HEK293 (cell line): ENCODE results near the gene AIFM1.

ENCODE experiments used
- CTCF ChIA-PET: fragments of 350-600 bp; formaldehyde crosslinking; extraction: SDS; loops from one replicate; lab custom pipeline; 2021; ENCODE audit warnings: antibody characterized with exemption; lab: Yijun Ruan, JAX
- POLR2A ChIA-PET: fragments of 300-600 bp; formaldehyde crosslinking; extraction: SDS; loops from one replicate; lab custom pipeline; 2020; ENCODE audit warnings: antibody characterized with exemption, inconsistent platforms; lab: Yijun Ruan, JAX
- H3K27ac ChIP-seq: fragments of 200-500 bp; sonication (Bioruptor generic); 2 replicates; pipeline ENCODE4 v1.5.1; 2014; ENCODE audit warnings: low read depth, low read length, control low read depth, inconsistent platforms; ENCODE audit errors: extremely low read depth
- H3K36me3 ChIP-seq, 2 experiments: fragments of 200-500 bp in 1 of 2; sonication (Bioruptor generic) in 1 of 2; 1 replicate in 1 of 2; 2 replicates in 1 of 2; pipeline ENCODE4 v1.5.1; 2014 to 2017; ENCODE audit warnings: inconsistent platforms in 2 of 2, low read length in 2 of 2; ENCODE audit not compliant: control insufficient read depth in 2 of 2, insufficient read depth in 1 of 2
- H3K4me1 ChIP-seq: fragments of 200-500 bp; sonication (Bioruptor generic); 2 replicates; pipeline ENCODE4 v1.5.1; 2014; ENCODE audit warnings: mild to moderate bottlenecking, low read length, inconsistent platforms; ENCODE audit not compliant: control insufficient read depth, insufficient read depth
- H3K4me3 ChIP-seq: 2 replicates; pipeline ENCODE4 v1.5.1; 2011; ENCODE audit warnings: low read depth, mild to moderate bottlenecking, control low read depth, low read length, moderate library complexity
- H3K9me3 ChIP-seq: fragments of 200-500 bp; sonication (Bioruptor generic); 2 replicates; pipeline ENCODE4 v1.5.1; 2014; ENCODE audit warnings: low read depth, low read length, inconsistent platforms; ENCODE audit not compliant: control insufficient read depth, insufficient read depth
- BCL11A ChIP-seq: fragments of 450-650 bp; formaldehyde crosslinking; IDR thresholded peaks from 2 replicates; pipeline ENCODE4 v1.5.1; 2016; ENCODE audit warnings: low read depth, missing biosample characterization, missing genetic modification characterization
- OSR2 ChIP-seq: fragments of 450-650 bp; formaldehyde crosslinking; IDR thresholded peaks from 2 replicates; pipeline ENCODE4 v1.5.1; 2016; ENCODE audit warnings: missing biosample characterization, missing genetic modification characterization
- ZNF23 ChIP-seq: fragments of 450-650 bp; formaldehyde crosslinking; IDR thresholded peaks from 2 replicates; pipeline ENCODE4 v1.5.1; 2016; ENCODE audit warnings: missing biosample characterization, missing genetic modification characterization, borderline replicate concordance
- ZNF248 ChIP-seq: fragments of 450-650 bp; formaldehyde crosslinking; IDR thresholded peaks from 2 replicates; pipeline ENCODE4 v1.5.1; 2017; ENCODE audit warnings: missing biosample characterization, missing genetic modification characterization
- ZNF354C ChIP-seq: fragments of 450-650 bp; formaldehyde crosslinking; IDR thresholded peaks from 2 replicates; pipeline ENCODE4 v1.5.1; 2016; ENCODE audit warnings: missing biosample characterization, missing genetic modification characterization, low read depth, borderline replicate concordance
- ZNF423 ChIP-seq: fragments of 450-650 bp; formaldehyde crosslinking; IDR thresholded peaks from 2 replicates; pipeline ENCODE4 v1.5.1; 2016; ENCODE audit warnings: missing biosample characterization, missing genetic modification characterization
- ZNF514 ChIP-seq: fragments of 450-650 bp; formaldehyde crosslinking; IDR thresholded peaks from 2 replicates; pipeline ENCODE4 v1.5.1; 2016; ENCODE audit warnings: missing biosample characterization, missing genetic modification characterization
- ZNF544 ChIP-seq: fragments of 450-650 bp; formaldehyde crosslinking; IDR thresholded peaks from 2 replicates; pipeline ENCODE4 v1.5.0; 2017; ENCODE audit warnings: missing biosample characterization, missing genetic modification characterization
- ZNF548 ChIP-seq: fragments of 450-650 bp; formaldehyde crosslinking; IDR thresholded peaks from 2 replicates; pipeline ENCODE4 v1.5.1; 2016; ENCODE audit warnings: missing biosample characterization, missing genetic modification characterization
- ZNF660 ChIP-seq: fragments of 450-650 bp; IDR thresholded peaks from 2 replicates; pipeline ENCODE4 v1.5.1; 2018; ENCODE audit warnings: missing biosample characterization, mild to moderate bottlenecking, missing genetic modification characterization
- ZNF768 ChIP-seq: fragments of 450-650 bp; formaldehyde crosslinking; IDR thresholded peaks from 2 replicates; pipeline ENCODE4 v1.5.1; 2018; ENCODE audit warnings: missing biosample characterization, mild to moderate bottlenecking, missing genetic modification characterization
- ZNF777 ChIP-seq: fragments of 450-650 bp; formaldehyde crosslinking; IDR thresholded peaks from 2 replicates; pipeline ENCODE4 v1.5.1; 2017; ENCODE audit warnings: missing biosample characterization, missing genetic modification characterization, borderline replicate concordance
- TF ChIP-seq, protein P1 (sequence below): fragments of 450-650 bp; formaldehyde crosslinking; IDR thresholded peaks from 2 replicates; pipeline ENCODE4 v1.5.1; 2016; ENCODE audit warnings: missing biosample characterization, missing genetic modification characterization, low read depth
- TF ChIP-seq, protein P2 (sequence below): fragments of 450-650 bp; formaldehyde crosslinking; IDR thresholded peaks from 2 replicates; pipeline ENCODE4 v1.5.1; 2016; ENCODE audit warnings: missing biosample characterization, missing genetic modification characterization
- TF ChIP-seq, protein P3 (sequence below): fragments of 450-650 bp; formaldehyde crosslinking; IDR thresholded peaks from 2 replicates; pipeline ENCODE4 v1.5.1; 2016; ENCODE audit warnings: missing biosample characterization, missing genetic modification characterization
- TF ChIP-seq, protein P4 (sequence below): fragments of 450-650 bp; formaldehyde crosslinking; IDR thresholded peaks from 2 replicates; pipeline ENCODE4 v1.5.1; 2017; ENCODE audit warnings: missing biosample characterization, missing genetic modification characterization
- TF ChIP-seq, protein P5 (sequence below): fragments of 450-650 bp; formaldehyde crosslinking; conservative IDR thresholded peaks from 2 replicates; pipeline ENCODE4 v1.5.1; 2016; ENCODE audit warnings: low read depth, missing biosample characterization, missing genetic modification characterization
- TF ChIP-seq, protein P6 (sequence below): fragments of 450-650 bp; formaldehyde crosslinking; IDR thresholded peaks from 2 replicates; pipeline ENCODE4 v1.5.1; 2016; ENCODE audit warnings: missing biosample characterization, missing genetic modification characterization
- TF ChIP-seq, protein P7 (sequence below): fragments of 450-650 bp; IDR thresholded peaks from 2 replicates; pipeline ENCODE4 v1.5.1; 2018; ENCODE audit warnings: missing biosample characterization, missing genetic modification characterization

AIFM1 gene

DNA sequence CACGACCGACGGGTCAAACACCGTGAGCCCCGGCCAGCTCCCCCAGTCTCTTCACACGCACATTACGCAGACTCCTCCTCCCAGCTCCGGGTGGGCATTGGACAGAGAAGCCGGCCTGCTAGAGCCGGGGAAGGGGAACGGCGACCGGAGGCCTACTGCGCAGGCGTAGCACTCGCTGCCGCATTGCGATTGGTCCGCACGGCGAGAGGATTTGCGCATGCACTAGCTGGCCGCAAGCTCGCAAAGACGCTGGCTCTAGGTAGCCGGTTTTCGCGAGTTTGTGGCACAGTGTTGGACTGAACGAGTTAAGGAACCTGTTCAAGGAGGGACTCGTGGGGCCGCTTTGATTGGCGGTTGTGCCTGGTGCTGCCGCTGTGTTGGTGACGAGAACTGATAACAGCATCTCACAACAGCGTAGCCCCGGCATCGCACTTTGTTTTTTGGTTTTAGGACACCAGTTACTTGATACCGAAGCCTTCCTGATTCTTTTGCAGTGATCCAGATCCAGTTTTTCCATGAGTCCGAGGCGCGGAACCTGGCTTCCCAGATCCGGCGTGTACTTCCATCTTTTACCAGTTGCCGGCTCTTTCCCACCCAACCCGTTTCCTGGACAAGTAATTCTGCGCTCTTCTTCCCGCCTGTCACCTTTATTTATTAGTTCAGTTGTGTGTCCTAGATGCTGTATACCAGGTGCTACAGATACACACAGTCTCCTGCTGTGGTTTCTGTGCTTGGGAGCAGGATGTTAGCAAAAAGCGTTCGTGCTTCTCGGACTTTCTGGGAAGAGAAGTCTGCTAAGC is at the start of gene AIFM1:
AIFM1 (minus strand) TSS at position 139 of the 800 bp plus-strand sequence. CDS start 185 bp downstream, outside the sequence.
- POLR2A ChIA-PET: interaction anchor here (0.7 to 2.2 kb wide), 13 partner anchors 8 to 205 kb away, joined by 3 to 11 read pairs (median 4); partner anchors contain the start of gene ELF4
- CTCF ChIA-PET: interaction anchor here (0.5 to 0.6 kb wide), 3 partner anchors 27 to 88 kb away, joined by 3 to 4 read pairs (median 3); no protein-coding TSS in a partner anchor
- Histone ChIP-seq H3K4me1 (peaks cover 12% of the 10 kb centered on the region), H3K36me3 (no peaks in the 10 kb centered on the region), H3K9me3 (no peaks in the 10 kb centered on the region), H3K27ac (peak within 1 kb of the TSS; percentile 83), H3K4me3 (peak within 1 kb of the TSS; percentile 64)
- no peak for TF ChIP-seq ZNF768 (tag by site-specific recombination)
- TF ChIP-seq, protein P1, sequence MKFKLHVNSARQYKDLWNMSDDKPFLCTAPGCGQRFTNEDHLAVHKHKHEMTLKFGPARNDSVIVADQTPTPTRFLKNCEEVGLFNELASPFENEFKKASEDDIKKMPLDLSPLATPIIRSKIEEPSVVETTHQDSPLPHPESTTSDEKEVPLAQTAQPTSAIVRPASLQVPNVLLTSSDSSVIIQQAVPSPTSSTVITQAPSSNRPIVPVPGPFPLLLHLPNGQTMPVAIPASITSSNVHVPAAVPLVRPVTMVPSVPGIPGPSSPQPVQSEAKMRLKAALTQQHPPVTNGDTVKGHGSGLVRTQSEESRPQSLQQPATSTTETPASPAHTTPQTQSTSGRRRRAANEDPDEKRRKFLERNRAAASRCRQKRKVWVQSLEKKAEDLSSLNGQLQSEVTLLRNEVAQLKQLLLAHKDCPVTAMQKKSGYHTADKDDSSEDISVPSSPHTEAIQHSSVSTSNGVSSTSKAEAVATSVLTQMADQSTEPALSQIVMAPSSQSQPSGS: no peak
- no peak for TF ChIP-seq ZNF544 (tag by site-specific recombination)
- TF ChIP-seq, protein P2, sequence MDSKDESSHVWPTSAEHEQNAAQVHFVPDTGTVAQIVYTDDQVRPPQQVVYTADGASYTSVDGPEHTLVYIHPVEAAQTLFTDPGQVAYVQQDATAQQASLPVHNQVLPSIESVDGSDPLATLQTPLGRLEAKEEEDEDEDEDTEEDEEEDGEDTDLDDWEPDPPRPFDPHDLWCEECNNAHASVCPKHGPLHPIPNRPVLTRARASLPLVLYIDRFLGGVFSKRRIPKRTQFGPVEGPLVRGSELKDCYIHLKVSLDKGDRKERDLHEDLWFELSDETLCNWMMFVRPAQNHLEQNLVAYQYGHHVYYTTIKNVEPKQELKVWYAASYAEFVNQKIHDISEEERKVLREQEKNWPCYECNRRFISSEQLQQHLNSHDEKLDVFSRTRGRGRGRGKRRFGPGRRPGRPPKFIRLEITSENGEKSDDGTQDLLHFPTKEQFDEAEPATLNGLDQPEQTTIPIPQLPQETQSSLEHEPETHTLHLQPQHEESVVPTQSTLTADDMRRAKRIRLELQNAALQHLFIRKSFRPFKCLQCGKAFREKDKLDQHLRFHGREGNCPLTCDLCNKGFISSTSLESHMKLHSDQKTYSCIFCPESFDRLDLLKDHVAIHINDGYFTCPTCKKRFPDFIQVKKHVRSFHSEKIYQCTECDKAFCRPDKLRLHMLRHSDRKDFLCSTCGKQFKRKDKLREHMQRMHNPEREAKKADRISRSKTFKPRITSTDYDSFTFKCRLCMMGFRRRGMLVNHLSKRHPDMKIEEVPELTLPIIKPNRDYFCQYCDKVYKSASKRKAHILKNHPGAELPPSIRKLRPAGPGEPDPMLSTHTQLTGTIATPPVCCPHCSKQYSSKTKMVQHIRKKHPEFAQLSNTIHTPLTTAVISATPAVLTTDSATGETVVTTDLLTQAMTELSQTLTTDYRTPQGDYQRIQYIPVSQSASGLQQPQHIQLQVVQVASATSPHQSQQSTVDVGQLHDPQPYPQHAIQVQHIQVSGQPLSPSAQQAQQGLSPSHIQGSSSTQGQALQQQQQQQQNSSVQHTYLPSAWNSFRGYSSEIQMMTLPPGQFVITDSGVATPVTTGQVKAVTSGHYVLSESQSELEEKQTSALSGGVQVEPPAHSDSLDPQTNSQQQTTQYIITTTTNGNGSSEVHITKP (tag by site-specific recombination): peak; percentile 56; the same call in 1 of the 2 replicates
- no peak for TF ChIP-seq ZNF548 (tag by site-specific recombination)
- TF ChIP-seq OSR2 (tag by site-specific recombination): peak; percentile 35; the same call in 1 of the 2 replicates
- TF ChIP-seq ZNF248 (tag by site-specific recombination): no peak
- no peak for TF ChIP-seq ZNF514
- TF ChIP-seq ZNF660: peak; percentile 93
- TF ChIP-seq, protein P3, sequence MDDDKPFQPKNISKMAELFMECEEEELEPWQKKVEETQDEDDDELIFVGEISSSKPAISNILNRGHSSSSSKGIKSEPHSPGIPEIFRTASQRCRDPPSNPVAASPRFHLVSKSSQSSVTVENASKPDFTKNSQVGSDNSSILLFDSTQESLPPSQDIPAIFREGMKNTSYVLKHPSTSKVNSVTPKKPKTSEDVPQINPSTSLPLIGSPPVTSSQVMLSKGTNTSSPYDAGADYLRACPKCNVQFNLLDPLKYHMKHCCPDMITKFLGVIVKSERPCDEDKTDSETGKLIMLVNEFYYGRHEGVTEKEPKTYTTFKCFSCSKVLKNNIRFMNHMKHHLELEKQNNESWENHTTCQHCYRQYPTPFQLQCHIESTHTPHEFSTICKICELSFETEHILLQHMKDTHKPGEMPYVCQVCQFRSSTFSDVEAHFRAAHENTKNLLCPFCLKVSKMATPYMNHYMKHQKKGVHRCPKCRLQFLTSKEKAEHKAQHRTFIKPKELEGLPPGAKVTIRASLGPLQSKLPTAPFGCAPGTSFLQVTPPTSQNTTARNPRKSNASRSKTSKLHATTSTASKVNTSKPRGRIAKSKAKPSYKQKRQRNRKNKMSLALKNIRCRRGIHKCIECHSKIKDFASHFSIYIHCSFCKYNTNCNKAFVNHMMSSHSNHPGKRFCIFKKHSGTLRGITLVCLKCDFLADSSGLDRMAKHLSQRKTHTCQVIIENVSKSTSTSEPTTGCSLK: no peak
- no peak for TF ChIP-seq ZNF423
- TF ChIP-seq, protein P4, sequence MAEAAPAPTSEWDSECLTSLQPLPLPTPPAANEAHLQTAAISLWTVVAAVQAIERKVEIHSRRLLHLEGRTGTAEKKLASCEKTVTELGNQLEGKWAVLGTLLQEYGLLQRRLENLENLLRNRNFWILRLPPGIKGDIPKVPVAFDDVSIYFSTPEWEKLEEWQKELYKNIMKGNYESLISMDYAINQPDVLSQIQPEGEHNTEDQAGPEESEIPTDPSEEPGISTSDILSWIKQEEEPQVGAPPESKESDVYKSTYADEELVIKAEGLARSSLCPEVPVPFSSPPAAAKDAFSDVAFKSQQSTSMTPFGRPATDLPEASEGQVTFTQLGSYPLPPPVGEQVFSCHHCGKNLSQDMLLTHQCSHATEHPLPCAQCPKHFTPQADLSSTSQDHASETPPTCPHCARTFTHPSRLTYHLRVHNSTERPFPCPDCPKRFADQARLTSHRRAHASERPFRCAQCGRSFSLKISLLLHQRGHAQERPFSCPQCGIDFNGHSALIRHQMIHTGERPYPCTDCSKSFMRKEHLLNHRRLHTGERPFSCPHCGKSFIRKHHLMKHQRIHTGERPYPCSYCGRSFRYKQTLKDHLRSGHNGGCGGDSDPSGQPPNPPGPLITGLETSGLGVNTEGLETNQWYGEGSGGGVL (tag by site-specific recombination): no peak
- TF ChIP-seq, protein P5, sequence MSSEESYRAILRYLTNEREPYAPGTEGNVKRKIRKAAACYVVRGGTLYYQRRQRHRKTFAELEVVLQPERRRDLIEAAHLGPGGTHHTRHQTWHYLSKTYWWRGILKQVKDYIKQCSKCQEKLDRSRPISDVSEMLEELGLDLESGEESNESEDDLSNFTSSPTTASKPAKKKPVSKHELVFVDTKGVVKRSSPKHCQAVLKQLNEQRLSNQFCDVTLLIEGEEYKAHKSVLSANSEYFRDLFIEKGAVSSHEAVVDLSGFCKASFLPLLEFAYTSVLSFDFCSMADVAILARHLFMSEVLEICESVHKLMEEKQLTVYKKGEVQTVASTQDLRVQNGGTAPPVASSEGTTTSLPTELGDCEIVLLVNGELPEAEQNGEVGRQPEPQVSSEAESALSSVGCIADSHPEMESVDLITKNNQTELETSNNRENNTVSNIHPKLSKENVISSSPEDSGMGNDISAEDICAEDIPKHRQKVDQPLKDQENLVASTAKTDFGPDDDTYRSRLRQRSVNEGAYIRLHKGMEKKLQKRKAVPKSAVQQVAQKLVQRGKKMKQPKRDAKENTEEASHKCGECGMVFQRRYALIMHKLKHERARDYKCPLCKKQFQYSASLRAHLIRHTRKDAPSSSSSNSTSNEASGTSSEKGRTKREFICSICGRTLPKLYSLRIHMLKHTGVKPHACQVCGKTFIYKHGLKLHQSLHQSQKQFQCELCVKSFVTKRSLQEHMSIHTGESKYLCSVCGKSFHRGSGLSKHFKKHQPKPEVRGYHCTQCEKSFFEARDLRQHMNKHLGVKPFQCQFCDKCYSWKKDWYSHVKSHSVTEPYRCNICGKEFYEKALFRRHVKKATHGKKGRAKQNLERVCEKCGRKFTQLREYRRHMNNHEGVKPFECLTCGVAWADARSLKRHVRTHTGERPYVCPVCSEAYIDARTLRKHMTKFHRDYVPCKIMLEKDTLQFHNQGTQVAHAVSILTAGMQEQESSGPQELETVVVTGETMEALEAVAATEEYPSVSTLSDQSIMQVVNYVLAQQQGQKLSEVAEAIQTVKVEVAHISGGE: peak; percentile 13
- TF ChIP-seq, protein P6, sequence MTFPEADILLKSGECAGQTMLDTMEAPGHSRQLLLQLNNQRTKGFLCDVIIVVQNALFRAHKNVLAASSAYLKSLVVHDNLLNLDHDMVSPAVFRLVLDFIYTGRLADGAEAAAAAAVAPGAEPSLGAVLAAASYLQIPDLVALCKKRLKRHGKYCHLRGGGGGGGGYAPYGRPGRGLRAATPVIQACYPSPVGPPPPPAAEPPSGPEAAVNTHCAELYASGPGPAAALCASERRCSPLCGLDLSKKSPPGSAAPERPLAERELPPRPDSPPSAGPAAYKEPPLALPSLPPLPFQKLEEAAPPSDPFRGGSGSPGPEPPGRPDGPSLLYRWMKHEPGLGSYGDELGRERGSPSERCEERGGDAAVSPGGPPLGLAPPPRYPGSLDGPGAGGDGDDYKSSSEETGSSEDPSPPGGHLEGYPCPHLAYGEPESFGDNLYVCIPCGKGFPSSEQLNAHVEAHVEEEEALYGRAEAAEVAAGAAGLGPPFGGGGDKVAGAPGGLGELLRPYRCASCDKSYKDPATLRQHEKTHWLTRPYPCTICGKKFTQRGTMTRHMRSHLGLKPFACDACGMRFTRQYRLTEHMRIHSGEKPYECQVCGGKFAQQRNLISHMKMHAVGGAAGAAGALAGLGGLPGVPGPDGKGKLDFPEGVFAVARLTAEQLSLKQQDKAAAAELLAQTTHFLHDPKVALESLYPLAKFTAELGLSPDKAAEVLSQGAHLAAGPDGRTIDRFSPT (tag by site-specific recombination): no peak
- TF ChIP-seq ZNF354C (tag by site-specific recombination): no peak
- TF ChIP-seq, protein P7, sequence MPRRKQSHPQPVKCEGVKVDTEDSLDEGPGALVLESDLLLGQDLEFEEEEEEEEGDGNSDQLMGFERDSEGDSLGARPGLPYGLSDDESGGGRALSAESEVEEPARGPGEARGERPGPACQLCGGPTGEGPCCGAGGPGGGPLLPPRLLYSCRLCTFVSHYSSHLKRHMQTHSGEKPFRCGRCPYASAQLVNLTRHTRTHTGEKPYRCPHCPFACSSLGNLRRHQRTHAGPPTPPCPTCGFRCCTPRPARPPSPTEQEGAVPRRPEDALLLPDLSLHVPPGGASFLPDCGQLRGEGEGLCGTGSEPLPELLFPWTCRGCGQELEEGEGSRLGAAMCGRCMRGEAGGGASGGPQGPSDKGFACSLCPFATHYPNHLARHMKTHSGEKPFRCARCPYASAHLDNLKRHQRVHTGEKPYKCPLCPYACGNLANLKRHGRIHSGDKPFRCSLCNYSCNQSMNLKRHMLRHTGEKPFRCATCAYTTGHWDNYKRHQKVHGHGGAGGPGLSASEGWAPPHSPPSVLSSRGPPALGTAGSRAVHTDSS (tag by site-specific recombination): no peak
- TF ChIP-seq BCL11A (tag by site-specific recombination): no peak
- no peak for TF ChIP-seq ZNF23 (tag by site-specific recombination)
- TF ChIP-seq ZNF777 (tag by site-specific recombination): no peak
